HepG2 (cell line): ENCODE measurements around the gene JAG1. TPM values are rescaled to one million over a fixed set of nuclear protein-coding genes. Genes with fewer than 3 reads are reported as not detected.

Experiments
- ARID3A ChIP-seq: IDR thresholded peaks from 2 replicates; pipeline ENCODE4 v1.6.1; 2012; ENCODE audit warnings: low read depth, low read length, improper control_type of control experiment
- BHLHE40 ChIP-seq: IDR thresholded peaks from 2 replicates; pipeline ENCODE4 v1.6.1; 2011; ENCODE audit warnings: low read length, improper control_type of control experiment
- DDIT3 ChIP-seq: sonication (generic); formaldehyde crosslinking; IDR thresholded peaks from 2 replicates; pipeline ENCODE4 v1.4.0; 2020; ENCODE audit warnings: mild to moderate bottlenecking, missing genetic modification reagents
- EZH2 ChIP-seq: conservative IDR thresholded peaks from 2 replicates; pipeline ENCODE4 v1.6.1; 2012; ENCODE audit warnings: mild to moderate bottlenecking, low read depth, low read length, moderate library complexity
- GATAD2A ChIP-seq: IDR thresholded peaks from 2 replicates; pipeline ENCODE4 v1.6.1; 2016
- KLF15 ChIP-seq: sonication (generic); formaldehyde crosslinking; IDR thresholded peaks from 2 replicates; pipeline ENCODE4 v1.8.1; 2023; ENCODE audit warnings: borderline replicate concordance, mild to moderate bottlenecking, inconsistent platforms, missing genetic modification reagents, mixed read lengths
- NR2F2 ChIP-seq: IDR thresholded peaks from 2 replicates; pipeline ENCODE4 v1.6.1; 2012; ENCODE audit warnings: low read depth, inconsistent platforms, borderline replicate concordance
- REL ChIP-seq: sonication (generic); formaldehyde crosslinking; conservative IDR thresholded peaks from 2 replicates; pipeline ENCODE4 v1.8.0; 2022; ENCODE audit warnings: mild to moderate bottlenecking, missing genetic modification reagents, moderate library complexity
- RXRA ChIP-seq: sonication (generic); formaldehyde crosslinking; IDR thresholded peaks from 2 replicates; pipeline ENCODE4 v1.5.1; 2020; ENCODE audit warnings: missing genetic modification reagents
- SKIL ChIP-seq: sonication (generic); formaldehyde crosslinking; IDR thresholded peaks from 2 replicates; pipeline ENCODE4 v1.8.0; 2022; ENCODE audit warnings: missing genetic modification reagents, mild to moderate bottlenecking, moderate library complexity, borderline replicate concordance
- SOX6 ChIP-seq, 2 experiments: fragments of 450-650 bp in 1 of 2; sonication (generic) in 1 of 2; formaldehyde crosslinking in 1 of 2; IDR thresholded peaks; 2 replicates each; pipeline versions ENCODE4 v1.4.0 to v1.6.1; 2017 to 2020; ENCODE audit warnings: antibody characterized with exemption in 1 of 2, mild to moderate bottlenecking in 1 of 2, missing genetic modification reagents in 1 of 2
- SRSF9 ChIP-seq: fragments of 200-400 bp; formaldehyde crosslinking; IDR thresholded peaks from 2 replicates; pipeline ENCODE4 v1.6.1; 2018; ENCODE audit warnings: borderline replicate concordance, mild to moderate bottlenecking, low read depth, low read length; ENCODE audit not compliant: insufficient read depth, poor library complexity, severe bottlenecking
- ZNF224 ChIP-seq: sonication (generic); formaldehyde crosslinking; IDR thresholded peaks from 2 replicates; pipeline ENCODE4 v1.5.0; 2020; ENCODE audit warnings: mild to moderate bottlenecking, missing genetic modification reagents
- ZNF432 ChIP-seq: sonication (generic); formaldehyde crosslinking; IDR thresholded peaks from 2 replicates; pipeline ENCODE4 v1.5.0; 2020; ENCODE audit warnings: missing genetic modification reagents, mild to moderate bottlenecking, borderline replicate concordance
- ZNF605 ChIP-seq: sonication (generic); formaldehyde crosslinking; IDR thresholded peaks from 2 replicates; pipeline ENCODE4 v1.8.0; 2022; ENCODE audit warnings: mild to moderate bottlenecking, missing genetic modification reagents
- ZNF703 ChIP-seq: sonication (generic); formaldehyde crosslinking; IDR thresholded peaks from 2 replicates; pipeline ENCODE4 v1.5.1; 2020; ENCODE audit warnings: missing genetic modification reagents, mild to moderate bottlenecking, moderate library complexity, borderline replicate concordance
- ZNF720 ChIP-seq: sonication (generic); formaldehyde crosslinking; IDR thresholded peaks from 2 replicates; pipeline ENCODE4 v1.4.0; 2020; ENCODE audit warnings: missing genetic modification reagents
- ZNF740 ChIP-seq: sonication (generic); formaldehyde crosslinking; IDR thresholded peaks from 2 replicates; pipeline ENCODE4 v1.4.0; 2020; ENCODE audit warnings: missing genetic modification reagents
- ZNF800 ChIP-seq: sonication (generic); formaldehyde crosslinking; IDR thresholded peaks from 2 replicates; pipeline ENCODE4 v1.4.0; 2020; ENCODE audit warnings: missing genetic modification reagents
- polyA plus RNA-seq, 8 experiments: library from polyadenylated mRNA; depleted of rRNA in 3 of 8; stranded (reverse) in 7 of 8; unstranded in 1 of 8; fragments of >200 nt; fragmentation: Illumina TruSeq in 4 of 8; extraction: Trizol in 4 of 8; gene quantifications; 2 replicates each; pipeline versions ENCODE4 v1.2.1 to v1.2.3, GENCODE V29; 2011 to 2016; ENCODE audit warnings: low read depth in 4 of 8, missing spikeins in 1 of 8, mixed read lengths in 1 of 8; ENCODE audit not compliant: insufficient read depth in 1 of 8
- total RNA-seq, 5 experiments: library from RNA; depleted of rRNA; stranded (reverse); fragments of >200 nt; fragmentation: Illumina TruSeq; extraction: Trizol; gene quantifications; 2 replicates each; pipeline ENCODE4 v1.2.3, GENCODE V29; 2016; ENCODE audit warnings: low read depth in 1 of 5
- TF ChIP-seq, protein P1 (sequence below): sonication (generic); formaldehyde crosslinking; IDR thresholded peaks from 2 replicates; pipeline ENCODE4 v1.5.0; 2020; ENCODE audit warnings: missing genetic modification reagents, mild to moderate bottlenecking, borderline replicate concordance
- TF ChIP-seq, protein P2 (sequence below): IDR thresholded peaks from 2 replicates; pipeline ENCODE4 v1.6.1; 2018; ENCODE audit warnings: missing genetic modification reagents, mild to moderate bottlenecking, missing compliant biosample characterization

JAG1 gene
- total and polyA plus RNA-seq, 2 of the 13 experiments (the other 11 are each of a cell fraction or from before 2014, with no cell fraction given): 47.1 to 56.3 TPM

- TF ChIP-seq NR2F2: no peak
- peak; percentile 61; the same call in 1 of the 2 replicates for TF ChIP-seq BHLHE40
- no peak; the same call in 1 of the 2 replicates for TF ChIP-seq GATAD2A (CRISPR knock-in tag)
- no peak for TF ChIP-seq ARID3A
- no peak for TF ChIP-seq EZH2
- TF ChIP-seq ZNF800 (CRISPR knock-in tag): no peak
- no peak for TF ChIP-seq SOX6 (IDR thresholded peaks at IDR 0.05)
- peak; percentile 31 for TF ChIP-seq SOX6 (CRISPR knock-in tag; IDR thresholded peaks at IDR 0.05)
- TF ChIP-seq SKIL (CRISPR knock-in tag): no peak
- TF ChIP-seq SRSF9: no peak
- 0 out of 2 replicates have a peak, but pooled peaks have one; percentile 78 for TF ChIP-seq KLF15 (CRISPR knock-in tag)
- no peak for TF ChIP-seq REL (CRISPR knock-in tag)
- TF ChIP-seq RXRA (CRISPR knock-in tag): peak; percentile 60; the same call in 1 of the 2 replicates
- peak; percentile 97 for TF ChIP-seq ZNF605 (CRISPR knock-in tag)
- TF ChIP-seq ZNF432 (CRISPR knock-in tag): 0 out of 2 replicates have a peak, but pooled peaks have one; percentile 57
- no peak for TF ChIP-seq DDIT3
- TF ChIP-seq ZNF703 (CRISPR knock-in tag): no peak
- TF ChIP-seq, protein P1, sequence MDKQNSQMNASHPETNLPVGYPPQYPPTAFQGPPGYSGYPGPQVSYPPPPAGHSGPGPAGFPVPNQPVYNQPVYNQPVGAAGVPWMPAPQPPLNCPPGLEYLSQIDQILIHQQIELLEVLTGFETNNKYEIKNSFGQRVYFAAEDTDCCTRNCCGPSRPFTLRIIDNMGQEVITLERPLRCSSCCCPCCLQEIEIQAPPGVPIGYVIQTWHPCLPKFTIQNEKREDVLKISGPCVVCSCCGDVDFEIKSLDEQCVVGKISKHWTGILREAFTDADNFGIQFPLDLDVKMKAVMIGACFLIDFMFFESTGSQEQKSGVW (CRISPR knock-in tag): no peak
- peak; percentile 72; the same call in 1 of the 2 replicates for TF ChIP-seq ZNF224 (CRISPR knock-in tag)
- no peak for TF ChIP-seq ZNF720 (CRISPR knock-in tag)
- TF ChIP-seq ZNF740 (CRISPR knock-in tag): no peak
- TF ChIP-seq, protein P2, sequence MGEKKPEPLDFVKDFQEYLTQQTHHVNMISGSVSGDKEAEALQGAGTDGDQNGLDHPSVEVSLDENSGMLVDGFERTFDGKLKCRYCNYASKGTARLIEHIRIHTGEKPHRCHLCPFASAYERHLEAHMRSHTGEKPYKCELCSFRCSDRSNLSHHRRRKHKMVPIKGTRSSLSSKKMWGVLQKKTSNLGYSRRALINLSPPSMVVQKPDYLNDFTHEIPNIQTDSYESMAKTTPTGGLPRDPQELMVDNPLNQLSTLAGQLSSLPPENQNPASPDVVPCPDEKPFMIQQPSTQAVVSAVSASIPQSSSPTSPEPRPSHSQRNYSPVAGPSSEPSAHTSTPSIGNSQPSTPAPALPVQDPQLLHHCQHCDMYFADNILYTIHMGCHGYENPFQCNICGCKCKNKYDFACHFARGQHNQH (CRISPR knock-in tag): no peak; the same call in none of the 2 replicates
These were observed 1.1 kb downstream of the JAG1 start (continued) for GRCh38 chr20:10672624-10673127.
